IMR-90 (cell line): Measurements from ENCODE around the gene IHH. TPM values are rescaled to one million over a fixed set of nuclear protein-coding genes. Genes with fewer than 3 reads are reported as not detected.

Source experiments
- ATAC-seq: fragments of 200-7000 bp; cut with Tn5 transposase; 2 replicates; pipeline ENCODE4 v1.9.1; 2020; ENCODE audit warnings: low read depth, mild to moderate bottlenecking, moderate library complexity
- BruUV-seq: library from RNA; stranded (reverse); fragments of 400-500 nt; replicated peaks from 2 replicates; lab custom pipeline; 2021; lab: Mats Ljungman, UMichigan
- CTCF ChIA-PET: fragments of 300-600 bp; formaldehyde crosslinking; extraction: SDS; loops from one replicate; lab custom pipeline; 2021; ENCODE audit warnings: antibody characterized with exemption; lab: Yijun Ruan, JAX
- POLR2A ChIA-PET: fragments of 300-600 bp; sonication (Branson Sonifier 250); formaldehyde crosslinking; loops from one replicate; lab custom pipeline; 2022; ENCODE audit warnings: antibody characterized with exemption; ENCODE audit not compliant: unreplicated experiment; lab: Charles Lee
- DNase-seq: peaks from one replicate; pipeline ENCODE4 v3.0.0; 2013
- H2AFZ ChIP-seq: replicated peaks from 2 replicates; pipeline ENCODE3; 2013; ENCODE audit warnings: low read length, mild to moderate bottlenecking; ENCODE audit not compliant: poor library complexity
- H2AK5ac ChIP-seq: 2 replicates; pipeline ENCODE4 v1.6.1; 2013; ENCODE audit warnings: low read depth, low read length, inconsistent platforms
- H2AK9ac ChIP-seq: replicated peaks from 2 replicates; pipeline ENCODE3; 2013; ENCODE audit warnings: mild to moderate bottlenecking, low read depth, low read length, moderate library complexity; ENCODE audit not compliant: poor library complexity
- H2BK120ac ChIP-seq: 2 replicates; pipeline ENCODE4 v1.6.1; 2013; ENCODE audit warnings: low read depth, low read length, inconsistent platforms
- H2BK15ac ChIP-seq: 3 replicates; pipeline ENCODE4 v1.6.1; 2013; ENCODE audit warnings: low read depth, low read length, inconsistent platforms
- H2BK20ac ChIP-seq: 2 replicates; pipeline ENCODE4 v1.6.1; 2013; ENCODE audit warnings: low read depth, mild to moderate bottlenecking, inconsistent platforms, low read length, moderate library complexity
- H2BK5ac ChIP-seq: 2 replicates; pipeline ENCODE4 v1.6.1; 2013; ENCODE audit warnings: mild to moderate bottlenecking, low read depth, low read length, inconsistent platforms; ENCODE audit not compliant: poor library complexity, severe bottlenecking
- H3K14ac ChIP-seq: replicated peaks from 2 replicates; pipeline ENCODE4 v1.6.1; 2013; ENCODE audit warnings: low read depth, low read length, inconsistent platforms
- H3K18ac ChIP-seq: 2 replicates; pipeline ENCODE4 v1.6.1; 2013; ENCODE audit warnings: low read depth, low read length, control low read depth
- H3K23ac ChIP-seq: 2 replicates; pipeline ENCODE4 v1.6.1; 2013; ENCODE audit warnings: low read depth, low read length, inconsistent platforms
- H3K27ac ChIP-seq: 2 replicates; pipeline ENCODE4 v1.5.1; 2013; ENCODE audit warnings: mild to moderate bottlenecking, control low read depth, low read length; ENCODE audit not compliant: insufficient read depth
- H3K27me3 ChIP-seq: 2 replicates; pipeline ENCODE4 v1.6.1; 2013; ENCODE audit warnings: low read length; ENCODE audit not compliant: control insufficient read depth, insufficient read depth
- H3K36me3 ChIP-seq: 2 replicates; pipeline ENCODE4 v1.6.1; 2013; ENCODE audit warnings: low read length, mixed read lengths; ENCODE audit not compliant: control insufficient read depth, insufficient read depth
- H3K4ac ChIP-seq: 2 replicates; pipeline ENCODE4 v1.6.1; 2013; ENCODE audit warnings: low read depth, low read length, inconsistent platforms
- H3K4me1 ChIP-seq: 2 replicates; pipeline ENCODE4 v1.6.1; 2013; ENCODE audit warnings: low read length, mixed read lengths; ENCODE audit not compliant: control insufficient read depth, insufficient read depth
- H3K4me2 ChIP-seq: 2 replicates; pipeline ENCODE4 v1.6.1; 2013; ENCODE audit warnings: low read depth, mild to moderate bottlenecking, control low read depth, low read length, moderate library complexity
- H3K4me3 ChIP-seq: 2 replicates; pipeline ENCODE4 v1.5.1; 2013; ENCODE audit warnings: low read depth, mild to moderate bottlenecking, control low read depth, low read length, moderate library complexity; ENCODE audit not compliant: insufficient read depth
- H3K56ac ChIP-seq: 2 replicates; pipeline ENCODE4 v1.6.1; 2013; ENCODE audit warnings: low read length, inconsistent platforms; ENCODE audit not compliant: insufficient read depth; ENCODE audit errors: extremely low read depth
- H3K79me1 ChIP-seq, 2 experiments: 2 replicates each; pipeline ENCODE4 v1.6.1; 2013; ENCODE audit warnings: low read length in 2 of 2, inconsistent platforms in 1 of 2, low read depth in 1 of 2
- H3K9ac ChIP-seq: 2 replicates; pipeline ENCODE4 v1.6.1; 2013; ENCODE audit warnings: low read depth, low read length, control low read depth
- H3K9me1 ChIP-seq: 2 replicates; pipeline ENCODE4 v1.6.1; 2013; ENCODE audit warnings: low read length, inconsistent platforms; ENCODE audit not compliant: insufficient read depth
- H3K9me3 ChIP-seq: 2 replicates; pipeline ENCODE4 v1.6.1; 2013; ENCODE audit warnings: low read length; ENCODE audit not compliant: control insufficient read depth, insufficient read depth
- H4K20me1 ChIP-seq: 2 replicates; pipeline ENCODE4 v1.6.1; 2013; ENCODE audit warnings: low read length, inconsistent platforms; ENCODE audit not compliant: insufficient read depth
- H4K5ac ChIP-seq: 2 replicates; pipeline ENCODE4 v1.6.1; 2013; ENCODE audit warnings: mild to moderate bottlenecking, low read depth, low read length, control low read depth
- H4K8ac ChIP-seq, 2 experiments: 2 replicates each; pipeline ENCODE4 v1.6.1; 2013; ENCODE audit warnings: low read depth in 2 of 2, low read length in 2 of 2, control low read depth in 1 of 2, inconsistent platforms in 1 of 2
- H4K91ac ChIP-seq: 2 replicates; pipeline ENCODE4 v1.6.1; 2013; ENCODE audit warnings: low read depth, low read length, inconsistent platforms; ENCODE audit not compliant: insufficient read depth
- CHD1 ChIP-seq: IDR thresholded peaks from 2 replicates; pipeline ENCODE4 v1.6.1; 2012; ENCODE audit warnings: low read depth, low read length, improper control_type of control experiment
- MAFK ChIP-seq: IDR thresholded peaks from 2 replicates; pipeline ENCODE4 v1.6.1; 2012; ENCODE audit warnings: low read depth, low read length, improper control_type of control experiment
- WGBS, 2 experiments: methylation state at CpG; one replicate each; pipeline versions ENCODE4 v1.1.5 to v1.1.7; 2013; ENCODE audit warnings: missing lambda C conversion rate in 2 of 2; ENCODE audit not compliant: insufficient read length in 1 of 2; ENCODE audit errors: extremely low coverage in 2 of 2; 5-methylcytosine and 5-hydroxymethylcytosine counted together
- dilution Hi-C: fragments of 300-500 bp; cut with HindIII; formaldehyde crosslinking; loops from one replicate; pipeline ENCODE4 v1.14.3; 2018; ENCODE audit warnings: low sequenced_read_pairs; ENCODE audit not compliant: unreplicated experiment
- in situ Hi-C: fragments of 300-500 bp; cut with MboI; formaldehyde crosslinking; loops from 3 replicates; pipeline ENCODE4 v1.14.3; 2019; ENCODE audit warnings: low sequenced_read_pairs, inconsistent platforms, mixed read lengths
- intact Hi-C: fragments of 100-400 bp; cut with micrococcal nuclease; formaldehyde crosslinking; loops from 2 replicates; pipeline ENCODE4 v1.10.0; 2022
- microRNA-seq, 2 experiments: library from miRNA; stranded (forward) in 1 of 2; unstranded in 1 of 2; fragments of 10-50 nt in 1 of 2; fragments of <30 nt in 1 of 2; gene quantifications in 1 of 2; microRNA quantifications in 1 of 2; one replicate each; pipeline versions ENCODE3 to v1.1.0; 2013 to 2020; ENCODE audit not compliant: insufficient read depth in 1 of 2, insufficient read length in 1 of 2, unreplicated experiment in 1 of 2
- polyA plus RNA-seq, 3 experiments: library from polyadenylated mRNA; depleted of rRNA; stranded (reverse); fragments of >200 nt; gene quantifications; 2 replicates each; pipeline ENCODE4 v1.2.3, GENCODE V29; 2012; ENCODE audit warnings: low replicate concordance in 1 of 3
- small RNA-seq, 5 experiments: library from RNA; depleted of rRNA; stranded (forward); fragments of <200 nt; gene quantifications; one replicate each; pipeline ENCODE3, GENCODE V24; 2012
- total RNA-seq: library from RNA; depleted of rRNA; stranded (reverse); fragments of >200 nt; gene quantifications from 2 replicates; pipeline ENCODE4 v1.2.3, GENCODE V29; 2012; rRNA removed

The IHH gene
- total and polyA plus RNA-seq, 2 of the 4 experiments (the other 2 are of a cell fraction) = not detected

- no peak overlapping the region for H2AK5ac ChIP-seq
- no peak overlapping the region for H4K5ac ChIP-seq
- H3K9me3 ChIP-seq = no peaks in the 10 kb centered on the region
- H2BK20ac ChIP-seq = no peak overlapping the region
- H4K20me1 ChIP-seq = no peaks in the 10 kb centered on the region
- H3K14ac ChIP-seq = no peak overlapping the region
- dilution Hi-C loops (no loop called here), in situ Hi-C loops (no loop called here), intact Hi-C loops (no loop called here)
- no peak overlapping the region for H2AFZ ChIP-seq
- H3K4me2 ChIP-seq = no peak overlapping the region
- no peak overlapping the region for H3K23ac ChIP-seq
- no TSS peak for BruUV-seq
- no peak for TF ChIP-seq CHD1
- TF ChIP-seq MAFK = no peak
- no peak for ATAC-seq
- H3K4me3 ChIP-seq = no peak overlapping the region
- WGBS, 2 experiments = no CpG with 5 or more reads among the region's 2 CpGs
- no peaks in the 10 kb centered on the region for H3K4me1 ChIP-seq
- H3K9me1 ChIP-seq = no peaks in the 10 kb centered on the region
- no peak overlapping the region for H3K9ac ChIP-seq
- H2AK9ac ChIP-seq = no peak overlapping the region
- no peak overlapping the region for H4K8ac ChIP-seq
- DNase-seq = no peak
- H3K27ac ChIP-seq = no peak overlapping the region
- ChIA-PET POLR2A (no interaction called here), CTCF (no interaction called here)
- H2BK5ac ChIP-seq = no peak overlapping the region
- H3K18ac ChIP-seq = no peak overlapping the region
- H3K36me3 ChIP-seq = no peaks in the 10 kb centered on the region
- peaks cover 42% of the 10 kb centered on the region for H3K27me3 ChIP-seq
- H3K79me1 ChIP-seq = no peaks in the 10 kb centered on the region
- no peak overlapping the region for H2BK120ac ChIP-seq
- no peak overlapping the region for H3K4ac ChIP-seq
- H4K91ac ChIP-seq = no peak overlapping the region
- no peak overlapping the region for H2BK15ac ChIP-seq
- H3K56ac ChIP-seq = no peak overlapping the region
Observed at GRCh38 chr2:219009294-219009693, 51.4 kb downstream of the IHH start.

Small RNA genes within 50 kb of the gene (microRNA-seq; reads per million reads assigned to microRNA genes)
- gene MIR3131 (ENCODE audit: insufficient read depth in 1 of 2, insufficient read length in 1 of 2, unreplicated experiment in 1 of 2) = 0 reads per million in 2 experiments
- not detected for gene RN7SL764P (ENCODE audit: insufficient read depth, insufficient read length)

Small RNA genes within 50 kb of the gene (small RNA-seq; reads per million reads assigned to genes)
- gene MIR3131 = 0 reads per million in 5 experiments
- 0 reads per million in 5 experiments for gene RN7SL764P

Other genes with a start within 250 kb of the IHH start
- not detected in 2 replicates for gene PRKAG3, start 229.1 kb downstream of the IHH start, total RNA-seq
- not detected in 2 replicates for gene PRKAG3, start 229.1 kb downstream of the IHH start, polyA plus RNA-seq (2012; rRNA removed)
- not detected in 2 replicates for gene WNT6, start 201.1 kb downstream of the IHH start, total RNA-seq
- not detected in 2 replicates for gene WNT6, start 201.1 kb downstream of the IHH start, polyA plus RNA-seq (2012; rRNA removed)
- gene WNT10A, start 180.1 kb downstream of the IHH start, total RNA-seq = not detected in 2 replicates
- gene WNT10A, start 180.1 kb downstream of the IHH start, polyA plus RNA-seq (2012; rRNA removed) = not detected in 2 replicates
- gene CDK5R2, start 101.3 kb downstream of the IHH start, total RNA-seq = not detected in 2 replicates
- not detected in 2 replicates for gene CDK5R2, start 101.3 kb downstream of the IHH start, polyA plus RNA-seq (2012; rRNA removed)
- gene FEV, start 75.7 kb downstream of the IHH start, total RNA-seq = not detected in 2 replicates
- gene FEV, start 75.7 kb downstream of the IHH start, polyA plus RNA-seq (2012; rRNA removed) = not detected in 2 replicates
- not detected in 2 replicates for gene CRYBA2, start 67.5 kb downstream of the IHH start, total RNA-seq
- not detected in 2 replicates for gene CRYBA2, start 67.5 kb downstream of the IHH start, polyA plus RNA-seq (2012; rRNA removed)
- gene CFAP65, start 19.4 kb downstream of the IHH start, total RNA-seq = not detected in 2 replicates
- gene CFAP65, start 19.4 kb downstream of the IHH start, polyA plus RNA-seq (2012; rRNA removed) = not detected in 2 replicates
- 15.3 and 23.1 TPM in 2 replicates for gene NHEJ1, start 99.9 kb upstream of the IHH start, total RNA-seq
- gene NHEJ1, start 99.9 kb upstream of the IHH start, polyA plus RNA-seq (2012; rRNA removed) = 11.9 and 12.5 TPM in 2 replicates
- under 0.01 and 0.18 TPM in 2 replicates for gene SLC23A3, start 109.1 kb upstream of the IHH start, total RNA-seq
- 0.43 and 0.65 TPM in 2 replicates for gene SLC23A3, start 109.1 kb upstream of the IHH start, polyA plus RNA-seq (2012; rRNA removed)
- 11.1 and 11.9 TPM in 2 replicates for gene CNPPD1, start 116.0 kb upstream of the IHH start, total RNA-seq
- gene CNPPD1, start 116.0 kb upstream of the IHH start, polyA plus RNA-seq (2012; rRNA removed) = 29.2 and 31.9 TPM in 2 replicates
- gene RETREG2, start 117.4 kb upstream of the IHH start, total RNA-seq = 39.2 and 51.1 TPM in 2 replicates
- gene RETREG2, start 117.4 kb upstream of the IHH start, polyA plus RNA-seq (2012; rRNA removed) = 45.1 and 45.2 TPM in 2 replicates
- 21.9 and 25.5 TPM in 2 replicates for gene ZFAND2B, start 145.9 kb upstream of the IHH start, total RNA-seq
- gene ZFAND2B, start 145.9 kb upstream of the IHH start, polyA plus RNA-seq (2012; rRNA removed) = 38.3 and 43.0 TPM in 2 replicates
- 10.8 and 12.5 TPM in 2 replicates for gene ABCB6, start 158.0 kb upstream of the IHH start, total RNA-seq
- 24.3 and 24.7 TPM in 2 replicates for gene ABCB6, start 158.0 kb upstream of the IHH start, polyA plus RNA-seq (2012; rRNA removed)
- 27.8 and 35.1 TPM in 2 replicates for gene ATG9A, start 168.7 kb upstream of the IHH start, total RNA-seq
- 58.3 and 59.7 TPM in 2 replicates for gene ATG9A, start 168.7 kb upstream of the IHH start, polyA plus RNA-seq (2012; rRNA removed)
- 18.3 and 18.6 TPM in 2 replicates for gene ANKZF1, start 168.9 kb upstream of the IHH start, total RNA-seq
- gene ANKZF1, start 168.9 kb upstream of the IHH start, polyA plus RNA-seq (2012; rRNA removed) = 29.1 and 33.8 TPM in 2 replicates
- 3.6 and 4.1 TPM in 2 replicates for gene GLB1L, start 184.5 kb upstream of the IHH start, total RNA-seq
- gene GLB1L, start 184.5 kb upstream of the IHH start, polyA plus RNA-seq (2012; rRNA removed) = 5.7 and 6.2 TPM in 2 replicates
- gene STK16, start 184.6 kb upstream of the IHH start, total RNA-seq = 35.0 and 44.4 TPM in 2 replicates
- 40.3 and 50.1 TPM in 2 replicates for gene STK16, start 184.6 kb upstream of the IHH start, polyA plus RNA-seq (2012; rRNA removed)
- not detected in 2 replicates for gene TUBA4B, start 192.3 kb upstream of the IHH start, total RNA-seq
- not detected in 2 replicates for gene TUBA4B, start 192.3 kb upstream of the IHH start, polyA plus RNA-seq (2012; rRNA removed)
- 21.9 and 26.1 TPM in 2 replicates for gene TUBA4A, start 193.0 kb upstream of the IHH start, total RNA-seq
- gene TUBA4A, start 193.0 kb upstream of the IHH start, polyA plus RNA-seq (2012; rRNA removed) = 30.3 and 35.6 TPM in 2 replicates
- 30.6 and 43.0 TPM in 2 replicates for gene DNAJB2, start 218.4 kb upstream of the IHH start, total RNA-seq
- gene DNAJB2, start 218.4 kb upstream of the IHH start, polyA plus RNA-seq (2012; rRNA removed) = 45.8 and 50.7 TPM in 2 replicates
- 4.4 and 5.2 TPM in 2 replicates for gene PTPRN, start 248.5 kb upstream of the IHH start, total RNA-seq
- gene PTPRN, start 248.5 kb upstream of the IHH start, polyA plus RNA-seq (2012; rRNA removed) = 21.4 and 22.0 TPM in 2 replicates